Effector CD8-positive, alpha-beta T cell (primary cell): Measurements from ENCODE around the gene FNTB.
"Not testable (repeated sequence)": the region's sequence is repeated elsewhere in the genome, so short reads cannot be mapped to it uniquely, and the experiment has no call there.

Experiments used
- DNase-seq: peaks from one replicate; lab custom pipeline; 2025; lab: John Stamatoyannopoulos, UW

The FNTB gene

GRCh38 chr14:65015391-65015790 lies 28.7 kb downstream of the FNTB start:
- DNase-seq, result no peak

GRCh38 chr14:65016471-65016870 lies 29.8 kb downstream of the FNTB start:
- DNase-seq, result no peak

- no peak for DNase-seq
Measured at GRCh38 chr14:65019944-65020566, 33.4 kb downstream of the FNTB start.

- no peak for DNase-seq
Measured at GRCh38 chr14:65024957-65025356, 38.3 kb downstream of the FNTB start.

- no peak for DNase-seq
Measured at GRCh38 chr14:65025818-65026217, 39.1 kb downstream of the FNTB start.

- no peak for DNase-seq
Measured at GRCh38 chr14:65026526-65026925, 39.8 kb downstream of the FNTB start.

- DNase-seq, result no peak
Measured at GRCh38 chr14:65027127-65027799, 40.6 kb downstream of the FNTB start.

- no peak for DNase-seq
Measured at GRCh38 chr14:65028937-65029336, 42.2 kb downstream of the FNTB start.

GRCh38 chr14:65031321-65031720 lies 44.6 kb downstream of the FNTB start:
- not testable (repeated sequence) for DNase-seq

GRCh38 chr14:65032319-65032718 lies 45.6 kb downstream of the FNTB start:
- no peak for DNase-seq

GRCh38 chr14:65033181-65033580 lies 46.5 kb downstream of the FNTB start:
- DNase-seq, result no peak

GRCh38 chr14:65034021-65034420 lies 47.3 kb downstream of the FNTB start:
- DNase-seq, result no peak

GRCh38 chr14:65035049-65035448 lies 48.4 kb downstream of the FNTB start:
- no peak for DNase-seq

- no peak for DNase-seq
Measured at GRCh38 chr14:65038966-65039365, 52.3 kb downstream of the FNTB start.

- no peak for DNase-seq
Measured at GRCh38 chr14:65040666-65041433, 54.2 kb downstream of the FNTB start.

GRCh38 chr14:65041434-65041915 lies 54.8 kb downstream of the FNTB start:
- no peak for DNase-seq

- no peak for DNase-seq
Measured at GRCh38 chr14:65042296-65042695, 55.6 kb downstream of the FNTB start.

- DNase-seq, result no peak
Measured at GRCh38 chr14:65042731-65043372, 56.2 kb downstream of the FNTB start.

- no peak for DNase-seq
Measured at GRCh38 chr14:65043893-65044595, 57.3 kb downstream of the FNTB start.

GRCh38 chr14:65044596-65044959 lies 57.9 kb downstream of the FNTB start:
- DNase-seq, result no peak

- DNase-seq, result no peak
Measured at GRCh38 chr14:65045006-65045405, 58.3 kb downstream of the FNTB start.

GRCh38 chr14:65045709-65046108 lies 59.0 kb downstream of the FNTB start:
- DNase-seq, result no peak
